Neural cell (in vitro differentiated cells): ENCODE data around the gene SBK3.

Experiments used
- EZH2 ChIP-seq: fragments of 200-600, 300-800 bp; shearing (Covaris generic), sonication (generic); IDR thresholded peaks from 2 replicates; pipeline ENCODE4 v1.6.1; 2014; ENCODE audit warnings: antibody characterized with exemption, low read length, borderline replicate concordance, mild to moderate bottlenecking; ENCODE audit not compliant: insufficient read depth, poor library complexity, severe bottlenecking
- MXI1 ChIP-seq: fragments of 450-650 bp; conservative IDR thresholded peaks from 2 replicates; pipeline ENCODE4 v1.6.1; 2014; ENCODE audit warnings: antibody characterized with exemption, mild to moderate bottlenecking; ENCODE audit not compliant: poor library complexity, severe bottlenecking
- REST ChIP-seq: IDR thresholded peaks from 2 replicates; pipeline ENCODE4 v1.6.1; 2012; ENCODE audit warnings: borderline replicate concordance

- TF ChIP-seq EZH2 (no peak), MXI1 (no peak), REST (no peak)
Measured at GRCh38 chr19:55538132-55538531, 7.2 kb downstream of the SBK3 start.
